Measurements from ENCODE around the gene IL10.
"Not testable (repeated sequence)": the region's sequence is repeated elsewhere in the genome, so short reads cannot be mapped to it uniquely, and the experiment has no call there.

IL10 gene

DNA sequence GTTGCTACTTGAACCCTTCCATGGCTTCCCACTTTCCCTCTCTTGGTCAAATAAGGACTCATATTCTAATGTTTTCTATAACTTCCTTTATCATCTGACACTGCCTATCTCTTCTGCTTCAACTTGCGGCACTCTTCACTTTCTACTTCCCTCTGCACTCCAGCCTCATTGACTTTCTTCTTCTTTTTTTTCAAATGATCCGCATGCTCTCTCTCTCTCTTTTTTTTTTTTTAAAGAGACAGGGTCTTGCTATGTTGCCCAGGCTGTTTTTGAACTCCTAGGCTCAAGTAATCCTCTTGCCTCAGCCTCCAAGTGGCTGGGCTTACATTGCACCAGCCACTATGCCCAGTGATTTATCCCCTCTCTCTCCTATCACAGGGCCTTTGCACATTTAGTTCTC lies 7.3 kb upstream of the IL10 start:
- H3K36me3 ChIP-seq = no peaks in the 10 kb centered on the region
- no peak for DNase-seq
- no peaks in the 10 kb centered on the region for H3K27me3 ChIP-seq
- H3K4me1 ChIP-seq = no peaks in the 10 kb centered on the region
- intact Hi-C loops (cut with DNase I; ENCODE audit: low total_unique reads) = no loop called here
- H3K9me3 ChIP-seq = no peaks in the 10 kb centered on the region
- no peak overlapping the region for H3K27ac ChIP-seq
- H3K4me3 ChIP-seq = no peak overlapping the region
- TF ChIP-seq, protein P1, sequence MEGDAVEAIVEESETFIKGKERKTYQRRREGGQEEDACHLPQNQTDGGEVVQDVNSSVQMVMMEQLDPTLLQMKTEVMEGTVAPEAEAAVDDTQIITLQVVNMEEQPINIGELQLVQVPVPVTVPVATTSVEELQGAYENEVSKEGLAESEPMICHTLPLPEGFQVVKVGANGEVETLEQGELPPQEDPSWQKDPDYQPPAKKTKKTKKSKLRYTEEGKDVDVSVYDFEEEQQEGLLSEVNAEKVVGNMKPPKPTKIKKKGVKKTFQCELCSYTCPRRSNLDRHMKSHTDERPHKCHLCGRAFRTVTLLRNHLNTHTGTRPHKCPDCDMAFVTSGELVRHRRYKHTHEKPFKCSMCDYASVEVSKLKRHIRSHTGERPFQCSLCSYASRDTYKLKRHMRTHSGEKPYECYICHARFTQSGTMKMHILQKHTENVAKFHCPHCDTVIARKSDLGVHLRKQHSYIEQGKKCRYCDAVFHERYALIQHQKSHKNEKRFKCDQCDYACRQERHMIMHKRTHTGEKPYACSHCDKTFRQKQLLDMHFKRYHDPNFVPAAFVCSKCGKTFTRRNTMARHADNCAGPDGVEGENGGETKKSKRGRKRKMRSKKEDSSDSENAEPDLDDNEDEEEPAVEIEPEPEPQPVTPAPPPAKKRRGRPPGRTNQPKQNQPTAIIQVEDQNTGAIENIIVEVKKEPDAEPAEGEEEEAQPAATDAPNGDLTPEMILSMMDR (IDR thresholded peaks at IDR 0.05) = no peak

DNA sequence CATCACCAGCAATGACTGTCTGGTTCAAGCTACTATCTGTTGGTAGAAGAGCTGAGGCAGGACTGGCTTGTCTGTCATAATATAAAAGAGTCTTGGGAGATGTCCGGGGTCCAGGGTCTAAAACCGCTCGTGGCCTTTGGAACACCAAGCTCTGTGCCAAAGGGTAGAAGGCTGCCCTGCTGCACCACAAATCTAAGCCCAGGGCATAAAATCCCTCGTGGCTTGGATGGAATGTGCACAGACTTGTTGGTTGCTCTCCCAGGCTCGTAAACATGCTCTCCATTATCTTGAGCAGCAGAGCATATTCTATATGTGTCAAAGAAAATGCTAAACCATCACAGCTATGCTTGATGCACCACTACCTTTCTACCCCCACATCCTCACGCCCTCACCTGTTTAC lies 6.6 kb upstream of the IL10 start:
- H3K36me3 ChIP-seq; H3K27me3 ChIP-seq; H3K4me3 ChIP-seq; intact Hi-C loops (cut with DNase I; ENCODE audit: low total_unique reads); H3K4me1 ChIP-seq; H3K27ac ChIP-seq; DNase-seq; H3K9me3 ChIP-seq: not testable (repeated sequence)

DNA sequence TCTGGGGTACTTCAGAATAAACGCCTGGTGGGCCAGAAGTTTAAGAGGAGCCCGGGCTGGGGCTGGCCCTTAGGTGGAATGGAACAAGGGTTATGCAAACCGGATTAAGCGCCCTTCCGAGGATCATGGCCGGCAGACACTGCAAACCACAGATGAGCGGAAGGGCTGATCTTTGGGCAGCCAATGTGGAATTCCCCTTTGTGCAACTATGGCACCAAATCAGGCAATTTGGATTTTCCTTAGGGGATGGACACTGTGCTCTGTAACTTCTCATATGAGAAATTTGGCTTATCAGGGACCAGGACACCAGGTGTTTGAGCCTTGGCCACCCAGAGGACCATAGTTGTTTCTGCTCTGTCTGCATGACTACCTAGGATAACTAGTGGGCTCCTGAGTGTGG lies 5.7 kb upstream of the IL10 start:
- H3K36me3 ChIP-seq = no peaks in the 10 kb centered on the region
- no peaks in the 10 kb centered on the region for H3K4me1 ChIP-seq
- H3K9me3 ChIP-seq = no peaks in the 10 kb centered on the region
- intact Hi-C loops (cut with DNase I; ENCODE audit: low total_unique reads) = no loop called here
- DNase-seq = no peak
- TF ChIP-seq, protein P1 (IDR thresholded peaks at IDR 0.05) = no peak
- H3K27ac ChIP-seq = no peak overlapping the region
- H3K27me3 ChIP-seq = peaks cover 0 to 8% of the 10 kb centered on the region in 2 donors
- no peak overlapping the region for H3K4me3 ChIP-seq

- Histone ChIP-seq H3K27ac (no peak overlapping the region), H3K4me3 (no peak overlapping the region), H3K27me3 (peaks cover 0 to 8% of the 10 kb centered on the region in 2 donors), H3K4me1 (no peaks in the 10 kb centered on the region), H3K9me3 (no peaks in the 10 kb centered on the region), H3K36me3 (no peaks in the 10 kb centered on the region)
- DNase-seq = no peak
- intact Hi-C loops (cut with DNase I; ENCODE audit: low total_unique reads) = no loop called here
- TF ChIP-seq, protein P1 (IDR thresholded peaks at IDR 0.05) = no peak
Measured at GRCh38 chr1:206776229-206776628, 3.9 kb upstream of the IL10 start.

DNA sequence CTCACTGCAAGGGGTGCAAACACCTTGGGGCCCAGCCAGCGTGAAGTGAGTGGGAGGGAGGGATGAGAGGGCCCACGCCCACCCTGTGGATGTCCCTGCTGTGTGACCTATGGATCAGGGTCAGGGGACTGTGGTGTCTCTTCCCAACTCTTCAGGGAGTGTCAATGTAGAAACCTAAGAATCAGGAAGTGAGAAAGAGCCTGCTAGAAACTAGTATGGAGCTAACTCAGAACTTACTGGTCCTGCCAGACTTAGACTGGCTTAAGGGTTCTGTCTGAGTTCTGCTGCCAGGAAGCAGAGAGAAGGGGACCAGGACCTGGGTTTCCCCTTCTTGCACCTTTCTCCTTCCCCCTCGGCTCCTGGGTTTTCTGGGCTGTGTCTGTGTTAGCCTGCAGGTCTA lies 1.8 kb upstream of the IL10 start:
- Histone ChIP-seq H3K4me3 (no peak overlapping the region), H3K4me1 (no peaks in the 10 kb centered on the region), H3K9me3 (no peaks in the 10 kb centered on the region), H3K36me3 (no peaks in the 10 kb centered on the region), H3K27me3 (peaks cover 0 to 8% of the 10 kb centered on the region in 2 donors), H3K27ac (no peak overlapping the region)
- DNase-seq = no peak
- TF ChIP-seq, protein P1 (IDR thresholded peaks at IDR 0.05) = no peak
- intact Hi-C loops (cut with DNase I; ENCODE audit: low total_unique reads) = no loop called here

GRCh38 chr1:206771338-206771692 lies 979 bp downstream of the IL10 start:
- Histone ChIP-seq H3K27ac (no peak overlapping the region), H3K4me3 (no peak overlapping the region), H3K27me3 (peaks cover 0 to 8% of the 10 kb centered on the region in 2 donors), H3K9me3 (no peaks in the 10 kb centered on the region), H3K4me1 (no peaks in the 10 kb centered on the region), H3K36me3 (no peaks in the 10 kb centered on the region)
- intact Hi-C loops (cut with DNase I; ENCODE audit: low total_unique reads) = no loop called here
- DNase-seq = no peak
- TF ChIP-seq, protein P1 (IDR thresholded peaks at IDR 0.05) = no peak
